Adrenal gland (tissue), 5 donors: ENCODE results near the gene GET3.

Source experiments
- CTCF ChIP-seq, 6 experiments: fragments of 450-650 bp in 4 of 6; fragments of 200-600 bp in 2 of 6; sonication (generic) in 1 of 6; IDR thresholded peaks; 1 replicate in 5 of 6; 2 replicates in 1 of 6; pipeline versions ENCODE4 v1.5.1 to v1.8.0; 2016 to 2021; ENCODE audit warnings: antibody characterized with exemption in 6 of 6, mild to moderate bottlenecking in 2 of 6, moderate library complexity in 1 of 6
- POLR2A ChIP-seq, 2 donors: fragments of 450-650 bp; IDR thresholded peaks; one replicate each; pipeline ENCODE4 v1.6.1; 2017; ENCODE audit warnings: antibody characterized with exemption in 2 of 2, mild to moderate bottlenecking in 2 of 2, moderate library complexity in 1 of 2
- donor health status: DM: no; HTN: no; CAD: no.

DNA sequence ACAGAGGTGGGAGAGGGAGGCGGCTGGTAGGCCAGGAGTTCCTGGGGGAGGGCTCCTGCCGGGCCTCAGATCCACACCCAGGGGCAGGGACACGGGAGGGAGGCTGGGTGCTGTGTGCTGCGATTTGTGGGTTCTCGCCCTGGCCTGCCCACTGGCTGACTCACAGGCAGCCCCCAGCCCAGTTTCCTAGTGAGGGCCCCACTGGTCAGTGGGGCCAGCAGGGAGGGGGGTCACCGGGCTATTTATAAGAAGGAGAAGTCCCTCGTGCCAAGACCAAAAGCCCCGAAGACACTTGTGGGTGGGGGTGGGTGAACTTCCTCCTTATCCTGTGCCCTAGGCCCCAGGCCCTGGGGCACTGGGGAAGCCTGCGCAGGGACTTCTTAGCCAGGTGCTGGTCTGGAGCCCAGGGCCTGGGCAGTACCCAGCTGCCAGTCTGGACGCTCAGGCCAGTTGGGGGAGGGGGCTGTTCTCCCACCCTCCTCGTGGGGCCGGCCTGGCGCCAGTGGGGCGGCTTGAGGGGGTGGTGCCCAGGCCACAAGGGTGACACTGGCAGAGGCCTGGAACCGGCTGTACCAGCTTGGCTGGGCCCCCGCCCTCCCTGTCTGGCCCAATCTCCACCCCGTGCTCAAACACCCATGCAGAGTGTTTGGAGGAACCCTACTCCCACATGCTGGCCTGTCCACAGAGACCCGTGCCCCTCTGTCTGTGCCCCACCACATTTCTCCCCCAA is 49.0 kb downstream of the GET3 start:
- TF ChIP-seq POLR2A (IDR thresholded peaks at IDR 0.05) (no peak), CTCF (IDR thresholded peaks at IDR 0.05) (no peak)
